ENCODE results near the gene TSPAN9. TPM values are rescaled to one million over a fixed set of nuclear protein-coding genes. Genes with fewer than 3 reads are reported as not detected.
A peak's percentile ranks its signal among the peaks of the same experiment; 100 is the strongest.

Gene TSPAN9
- total and polyA plus RNA-seq, 9 of the 15 experiments (the other 6 are each of a cell fraction or from before 2014, with no cell fraction given) = 0.23 to 2.1 (median 0.60) TPM; not detected in 2

DNA sequence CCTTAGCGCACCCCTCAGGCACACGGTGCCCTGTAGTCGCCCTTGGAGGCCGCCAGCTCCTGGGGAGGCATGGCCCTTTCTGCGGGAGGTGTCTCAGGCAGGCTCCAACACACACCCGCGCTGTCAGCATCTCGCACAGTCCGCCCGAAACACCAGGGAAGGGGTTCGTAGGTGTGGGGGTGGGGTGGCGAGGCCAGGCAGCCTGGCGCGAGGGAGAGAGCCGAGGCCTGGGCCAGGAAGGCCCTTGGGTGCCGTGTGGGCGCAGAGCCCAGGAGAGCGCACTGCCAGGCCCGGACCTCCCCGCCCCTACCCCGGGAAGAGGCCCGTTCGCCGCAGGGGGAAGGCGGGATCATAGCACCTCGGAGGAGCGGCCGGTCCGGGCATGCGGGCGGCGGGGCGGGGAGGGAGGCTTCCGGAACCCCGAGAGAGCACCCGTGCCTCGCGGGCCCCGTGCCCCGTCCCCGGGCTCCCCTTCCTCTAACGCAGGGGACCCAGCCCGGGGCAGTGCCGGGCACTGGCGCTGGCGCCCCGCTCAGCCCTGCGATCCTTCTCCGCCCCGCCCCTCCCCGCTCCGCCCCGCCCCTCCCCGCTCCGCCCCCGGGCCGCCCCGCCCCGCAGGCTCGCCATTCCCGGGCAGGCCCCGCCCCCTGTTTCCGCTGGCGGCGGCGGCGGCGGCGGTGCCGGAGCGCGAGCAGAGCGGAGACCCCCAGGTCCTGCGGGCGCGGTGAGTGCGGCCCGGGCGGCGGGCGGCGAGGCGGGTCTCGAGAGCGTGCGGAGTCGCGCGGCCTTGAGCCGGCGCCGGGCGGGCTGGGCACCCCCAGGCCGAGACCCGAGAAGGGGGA is at the start of gene TSPAN9 (continued):
- TF ChIP-seq ERF (CRISPR knock-in tag; IDR thresholded peaks at IDR 0.05) = no peak
- no peak for TF ChIP-seq PATZ1 (CRISPR knock-in tag; IDR thresholded peaks at IDR 0.05; ENCODE audit: borderline replicate concordance)
- TF ChIP-seq ZNF696 (CRISPR knock-in tag; conservative IDR thresholded peaks at IDR 0.05) = no peak
- no peak for TF ChIP-seq ZNF212 (CRISPR knock-in tag; IDR thresholded peaks at IDR 0.05)
- 0 out of 4 replicates have a peak, but pooled peaks of 1 of the 2 experiments have one; percentile 15 for TF ChIP-seq HDAC1 (IDR thresholded peaks at IDR 0.05)
- TF ChIP-seq ZNF253 (CRISPR knock-in tag; conservative IDR thresholded peaks at IDR 0.05) = no peak
- TF ChIP-seq ZNF263 (CRISPR knock-in tag; IDR thresholded peaks at IDR 0.05; ENCODE audit: borderline replicate concordance) = no peak
- TF ChIP-seq, protein P1, sequence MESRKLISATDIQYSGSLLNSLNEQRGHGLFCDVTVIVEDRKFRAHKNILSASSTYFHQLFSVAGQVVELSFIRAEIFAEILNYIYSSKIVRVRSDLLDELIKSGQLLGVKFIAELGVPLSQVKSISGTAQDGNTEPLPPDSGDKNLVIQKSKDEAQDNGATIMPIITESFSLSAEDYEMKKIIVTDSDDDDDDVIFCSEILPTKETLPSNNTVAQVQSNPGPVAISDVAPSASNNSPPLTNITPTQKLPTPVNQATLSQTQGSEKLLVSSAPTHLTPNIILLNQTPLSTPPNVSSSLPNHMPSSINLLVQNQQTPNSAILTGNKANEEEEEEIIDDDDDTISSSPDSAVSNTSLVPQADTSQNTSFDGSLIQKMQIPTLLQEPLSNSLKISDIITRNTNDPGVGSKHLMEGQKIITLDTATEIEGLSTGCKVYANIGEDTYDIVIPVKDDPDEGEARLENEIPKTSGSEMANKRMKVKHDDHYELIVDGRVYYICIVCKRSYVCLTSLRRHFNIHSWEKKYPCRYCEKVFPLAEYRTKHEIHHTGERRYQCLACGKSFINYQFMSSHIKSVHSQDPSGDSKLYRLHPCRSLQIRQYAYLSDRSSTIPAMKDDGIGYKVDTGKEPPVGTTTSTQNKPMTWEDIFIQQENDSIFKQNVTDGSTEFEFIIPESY (CRISPR knock-in tag; IDR thresholded peaks at IDR 0.05) = no peak
- peak; percentile 32 for TF ChIP-seq FIP1L1 (IDR thresholded peaks at IDR 0.05; ENCODE audit: low read depth, low read length, poor library complexity, severe bottlenecking)
- TF ChIP-seq ZNF239 (CRISPR knock-in tag; IDR thresholded peaks at IDR 0.05) = no peak
- no peak for TF ChIP-seq ZBTB11 (CRISPR knock-in tag; IDR thresholded peaks at IDR 0.05)
- TF ChIP-seq ZNF311 (CRISPR knock-in tag; IDR thresholded peaks at IDR 0.05) = no peak
- peak; percentile 81 for TF ChIP-seq VEZF1 (CRISPR knock-in tag; IDR thresholded peaks at IDR 0.05)
- TF ChIP-seq ZBTB7A (IDR thresholded peaks at IDR 0.05; ENCODE audit: borderline replicate concordance, control insufficient read depth, low read depth, low read length) = 0 out of 2 replicates have a peak, but pooled peaks have one; percentile 26
- no peak for TF ChIP-seq DACH1 (IDR thresholded peaks at IDR 0.05; ENCODE audit: partially characterized antibody)
- TF ChIP-seq, protein P2, sequence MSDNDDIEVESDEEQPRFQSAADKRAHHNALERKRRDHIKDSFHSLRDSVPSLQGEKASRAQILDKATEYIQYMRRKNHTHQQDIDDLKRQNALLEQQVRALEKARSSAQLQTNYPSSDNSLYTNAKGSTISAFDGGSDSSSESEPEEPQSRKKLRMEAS (CRISPR knock-in tag; IDR thresholded peaks at IDR 0.05) = peak; percentile 38
- no peak for TF ChIP-seq SPI1 (IDR thresholded peaks at IDR 0.05; ENCODE audit: borderline replicate concordance, low read depth, low read length)

Measured in K562 (cell line).